ENCODE results near the gene NHLRC1.

The NHLRC1 gene

GRCh38 chr6:18161431-18161830 is 39.0 kb upstream of the NHLRC1 start:
- peaks cover 5% of the 10 kb centered on the region for H3K4me1 ChIP-seq (ENCODE audit: insufficient read depth, low read length, poor library complexity, severe bottlenecking)
- no peaks in the 10 kb centered on the region for H3K9me2 ChIP-seq (replicated peaks; ENCODE audit: low read depth, low read length)
- no peak overlapping the region for H3K9ac ChIP-seq (ENCODE audit: low read depth, low read length, poor library complexity, severe bottlenecking)
- no peaks in the 10 kb centered on the region for H3F3A ChIP-seq (ENCODE audit: low read depth)
- no peak overlapping the region for H3K4me3 ChIP-seq (ENCODE audit: low read length, poor library complexity, severe bottlenecking)
- H2AFZ ChIP-seq (ENCODE audit: low read length), result no peak overlapping the region
- no peaks in the 10 kb centered on the region for H3K79me2 ChIP-seq (ENCODE audit: insufficient read depth, low read length)
- no peak for TF ChIP-seq CTCF (conservative IDR thresholded peaks at IDR 0.05; ENCODE audit: low read length)
- no peak for TF ChIP-seq EZH2phosphoT487 (IDR thresholded peaks at IDR 0.05; ENCODE audit: borderline replicate concordance)
- H3K9me3 ChIP-seq (ENCODE audit: insufficient read depth, low read depth, low read length), result no peaks in the 10 kb centered on the region
- H3K27me3 ChIP-seq (ENCODE audit: insufficient read depth, low read length, poor library complexity, severe bottlenecking), result no peaks in the 10 kb centered on the region
- H4K20me1 ChIP-seq (ENCODE audit: insufficient read depth, low read length, poor library complexity, severe bottlenecking), result no peaks in the 10 kb centered on the region
- no peak overlapping the region for H3K4me2 ChIP-seq (ENCODE audit: low read depth, low read length, poor library complexity, severe bottlenecking)
- peaks cover 3% of the 10 kb centered on the region; the same call in 1 of the 2 replicates for H3K36me3 ChIP-seq (ENCODE audit: insufficient read depth, low read length)

GRCh38 chr6:18160911-18161310 is 38.4 kb upstream of the NHLRC1 start:
- Histone ChIP-seq H3K4me3 (ENCODE audit: low read length, poor library complexity, severe bottlenecking) (no peak overlapping the region), H3K4me1 (ENCODE audit: insufficient read depth, low read length, poor library complexity, severe bottlenecking) (peaks cover 9% of the 10 kb centered on the region), H3K9me3 (ENCODE audit: insufficient read depth, low read depth, low read length) (no peaks in the 10 kb centered on the region), H3K36me3 (ENCODE audit: insufficient read depth, low read length) (peaks cover 3% of the 10 kb centered on the region; the same call in 1 of the 2 replicates), H3K9me2 (replicated peaks; ENCODE audit: low read depth, low read length) (no peaks in the 10 kb centered on the region), H3K79me2 (ENCODE audit: insufficient read depth, low read length) (no peaks in the 10 kb centered on the region), H3K27me3 (ENCODE audit: insufficient read depth, low read length, poor library complexity, severe bottlenecking) (no peaks in the 10 kb centered on the region), H3F3A (ENCODE audit: low read depth) (no peaks in the 10 kb centered on the region), H3K9ac (ENCODE audit: low read depth, low read length, poor library complexity, severe bottlenecking) (no peak overlapping the region), H4K20me1 (ENCODE audit: insufficient read depth, low read length, poor library complexity, severe bottlenecking) (no peaks in the 10 kb centered on the region), H3K4me2 (ENCODE audit: low read depth, low read length, poor library complexity, severe bottlenecking) (no peak overlapping the region), H2AFZ (ENCODE audit: low read length) (no peak overlapping the region)
- TF ChIP-seq EZH2phosphoT487 (IDR thresholded peaks at IDR 0.05; ENCODE audit: borderline replicate concordance), result no peak
- TF ChIP-seq CTCF (conservative IDR thresholded peaks at IDR 0.05; ENCODE audit: low read length), result no peak

GRCh38 chr6:18155864-18156421 is 33.5 kb upstream of the NHLRC1 start:
- peak overlapping the region; percentile 87 for H3K9ac ChIP-seq (ENCODE audit: low read depth, low read length, poor library complexity, severe bottlenecking)
- no peaks in the 10 kb centered on the region for H3K27me3 ChIP-seq (ENCODE audit: insufficient read depth, low read length, poor library complexity, severe bottlenecking)
- H3F3A ChIP-seq (ENCODE audit: low read depth), result 0 out of 2 replicates have a peak, but pooled peaks cover 2% of the 10 kb centered on the region
- peak overlapping the region; percentile 97 for H2AFZ ChIP-seq (ENCODE audit: low read length)
- no peaks in the 10 kb centered on the region for H3K36me3 ChIP-seq (ENCODE audit: insufficient read depth, low read length)
- no peaks in the 10 kb centered on the region for H3K9me2 ChIP-seq (replicated peaks; ENCODE audit: low read depth, low read length)
- H3K4me2 ChIP-seq (ENCODE audit: low read depth, low read length, poor library complexity, severe bottlenecking), result peak overlapping the region; percentile 80
- no peaks in the 10 kb centered on the region for H3K9me3 ChIP-seq (ENCODE audit: insufficient read depth, low read depth, low read length)
- peak; percentile 44 for TF ChIP-seq CTCF (conservative IDR thresholded peaks at IDR 0.05; ENCODE audit: low read length)
- TF ChIP-seq EZH2phosphoT487 (IDR thresholded peaks at IDR 0.05; ENCODE audit: borderline replicate concordance), result no peak
- 0 out of 2 replicates have a peak, but pooled peaks cover 4% of the 10 kb centered on the region for H3K79me2 ChIP-seq (ENCODE audit: insufficient read depth, low read length)
- peaks cover 40% of the 10 kb centered on the region for H3K4me1 ChIP-seq (ENCODE audit: insufficient read depth, low read length, poor library complexity, severe bottlenecking)
- H4K20me1 ChIP-seq (ENCODE audit: insufficient read depth, low read length, poor library complexity, severe bottlenecking), result no peaks in the 10 kb centered on the region
- H3K4me3 ChIP-seq (ENCODE audit: low read length, poor library complexity, severe bottlenecking), result peak overlapping the region; percentile 97

All from Loucy (cell line).